ACC112 (cell line): Measurements from ENCODE around the gene CFAP300.

Experiments
- H2AFZ ChIP-seq: fragments of 200-600 bp; sonication (generic); one replicate; pipeline ENCODE4 v1.6.0; 2017; ENCODE audit warnings: antibody characterized with exemption, low read length; ENCODE audit not compliant: unreplicated experiment
- H3K27ac ChIP-seq: fragments of 200-600 bp; sonication (generic); 2 replicates; pipeline ENCODE4 v1.5.1; 2014; ENCODE audit warnings: low read depth, mild to moderate bottlenecking, antibody characterized with exemption, low read length, moderate library complexity
- H3K27me3 ChIP-seq: fragments of 200-600 bp; sonication (generic); 2 replicates; pipeline ENCODE4 v1.6.1; 2014; ENCODE audit warnings: mild to moderate bottlenecking, antibody characterized with exemption, low read length, moderate library complexity, mixed read lengths; ENCODE audit not compliant: insufficient read depth
- H3K36me3 ChIP-seq: fragments of 200-600 bp; sonication (generic); 2 replicates; pipeline ENCODE4 v1.6.1; 2016; ENCODE audit warnings: mild to moderate bottlenecking, antibody characterized with exemption, low read length, moderate library complexity, mixed read lengths; ENCODE audit not compliant: insufficient read depth
- H3K4me1 ChIP-seq: fragments of 200-600 bp; sonication (generic); one replicate; pipeline ENCODE4 v1.6.1; 2016; ENCODE audit warnings: low read length, mixed read lengths; ENCODE audit not compliant: insufficient read depth, unreplicated experiment, control insufficient read depth
- H3K4me3 ChIP-seq: fragments of 200-600 bp; sonication (generic); 2 replicates; pipeline ENCODE4 v1.5.1; 2014; ENCODE audit warnings: mild to moderate bottlenecking, low read depth, low read length
- H3K79me2 ChIP-seq: fragments of 200-600 bp; sonication (generic); one replicate; pipeline ENCODE4 v1.6.0; 2016; ENCODE audit warnings: low read length; ENCODE audit not compliant: control insufficient read depth, unreplicated experiment, insufficient read depth

The CFAP300 gene

GRCh38 chr11:102111787-102112508 lies 64.7 kb downstream of the CFAP300 start:
- Histone ChIP-seq H3K4me3 (peak overlapping the region; percentile 96), H2AFZ (peak overlapping the region; percentile 63), H3K27ac (peak overlapping the region; percentile 98)

GRCh38 chr11:102112509-102112821 lies 65.2 kb downstream of the CFAP300 start:
- Histone ChIP-seq H3K27ac (peak overlapping the region; percentile 98), H3K36me3 (peaks cover 14% of the 10 kb centered on the region), H3K4me1 (peaks cover 52% of the 10 kb centered on the region), H3K79me2 (peaks cover 71% of the 10 kb centered on the region), H3K27me3 (no peaks in the 10 kb centered on the region), H3K4me3 (peak overlapping the region; percentile 96), H2AFZ (no peak overlapping the region)

More at GRCh38 chr11:102111787-102112508, 64.7 kb downstream of the CFAP300 start:
- peaks cover 47% of the 10 kb centered on the region for H3K4me1 ChIP-seq
- H3K36me3 ChIP-seq: peaks cover 9% of the 10 kb centered on the region
- no peaks in the 10 kb centered on the region for H3K27me3 ChIP-seq
- H3K79me2 ChIP-seq: peaks cover 66% of the 10 kb centered on the region

GRCh38 chr11:102114032-102114431 lies 66.8 kb downstream of the CFAP300 start:
- H3K36me3 ChIP-seq: peaks cover 17% of the 10 kb centered on the region
- peaks cover 58% of the 10 kb centered on the region for H3K4me1 ChIP-seq
- H3K27ac ChIP-seq: no peak overlapping the region
- H3K27me3 ChIP-seq: no peaks in the 10 kb centered on the region
- peaks cover 81% of the 10 kb centered on the region for H3K79me2 ChIP-seq
- H2AFZ ChIP-seq: no peak overlapping the region
- H3K4me3 ChIP-seq: peak overlapping the region; percentile 58

GRCh38 chr11:102115557-102115956 lies 68.3 kb downstream of the CFAP300 start:
- no peak overlapping the region for H2AFZ ChIP-seq
- H3K27ac ChIP-seq: peak overlapping the region; percentile 77
- H3K79me2 ChIP-seq: peaks cover 91% of the 10 kb centered on the region
- no peaks in the 10 kb centered on the region for H3K27me3 ChIP-seq
- peaks cover 17% of the 10 kb centered on the region for H3K36me3 ChIP-seq
- peak overlapping the region; percentile 12; the same call in 1 of the 2 replicates for H3K4me3 ChIP-seq
- peaks cover 67% of the 10 kb centered on the region for H3K4me1 ChIP-seq

GRCh38 chr11:102116453-102117205 lies 69.4 kb downstream of the CFAP300 start:
- Histone ChIP-seq H3K79me2 (peaks cover 96% of the 10 kb centered on the region), H2AFZ (no peak overlapping the region), H3K27ac (peak overlapping the region; percentile 77), H3K4me3 (peak overlapping the region; percentile 66), H3K36me3 (peaks cover 17% of the 10 kb centered on the region), H3K27me3 (no peaks in the 10 kb centered on the region), H3K4me1 (peaks cover 76% of the 10 kb centered on the region)

GRCh38 chr11:102117472-102118113 lies 70.4 kb downstream of the CFAP300 start:
- peaks cover 100% of the 10 kb centered on the region for H3K79me2 ChIP-seq
- peak overlapping the region; percentile 77 for H3K27ac ChIP-seq
- H3K27me3 ChIP-seq: no peaks in the 10 kb centered on the region
- H2AFZ ChIP-seq: no peak overlapping the region
- H3K36me3 ChIP-seq: peaks cover 17% of the 10 kb centered on the region
- H3K4me1 ChIP-seq: peaks cover 76% of the 10 kb centered on the region
- peak overlapping the region; percentile 66 for H3K4me3 ChIP-seq

GRCh38 chr11:102118937-102119336 lies 71.7 kb downstream of the CFAP300 start:
- peaks cover 17% of the 10 kb centered on the region for H3K36me3 ChIP-seq
- H3K79me2 ChIP-seq: peaks cover 97% of the 10 kb centered on the region
- no peak overlapping the region for H2AFZ ChIP-seq
- peak overlapping the region; percentile 72 for H3K27ac ChIP-seq
- peaks cover 71% of the 10 kb centered on the region for H3K4me1 ChIP-seq
- no peaks in the 10 kb centered on the region for H3K27me3 ChIP-seq
- H3K4me3 ChIP-seq: no peak overlapping the region

GRCh38 chr11:102119997-102120396 lies 72.8 kb downstream of the CFAP300 start:
- Histone ChIP-seq H3K4me1 (peaks cover 61% of the 10 kb centered on the region), H3K4me3 (peak overlapping the region; percentile 43), H3K79me2 (peaks cover 97% of the 10 kb centered on the region), H2AFZ (no peak overlapping the region), H3K27ac (peak overlapping the region; percentile 72), H3K36me3 (peaks cover 16% of the 10 kb centered on the region), H3K27me3 (no peaks in the 10 kb centered on the region)

GRCh38 chr11:102120437-102120973 lies 73.3 kb downstream of the CFAP300 start:
- Histone ChIP-seq H3K4me3 (peak overlapping the region; percentile 43), H3K27me3 (no peaks in the 10 kb centered on the region), H3K4me1 (peaks cover 56% of the 10 kb centered on the region), H3K27ac (peak overlapping the region; percentile 72), H3K79me2 (peaks cover 97% of the 10 kb centered on the region), H2AFZ (no peak overlapping the region), H3K36me3 (peaks cover 12% of the 10 kb centered on the region; the same call in 1 of the 2 replicates)

- H3K27ac ChIP-seq: no peak overlapping the region
- no peak overlapping the region for H3K4me3 ChIP-seq
- no peaks in the 10 kb centered on the region for H3K27me3 ChIP-seq
- peaks cover 20% of the 10 kb centered on the region for H3K36me3 ChIP-seq
- peaks cover 97% of the 10 kb centered on the region for H3K79me2 ChIP-seq
- H3K4me1 ChIP-seq: peaks cover 47% of the 10 kb centered on the region
- no peak overlapping the region for H2AFZ ChIP-seq
These were observed 74.1 kb downstream of the CFAP300 start for GRCh38 chr11:102121329-102121728.
